Measurements from ENCODE around the gene NRG4.

Gene NRG4

GRCh38 chr15:75929799-75930565 lies 82.2 kb downstream of the NRG4 start:
- in situ Hi-C loops (cut with HindIII; ENCODE audit: low sequenced_read_pairs): no loop called here
- H3K4me3 ChIP-seq (ENCODE audit: low read depth, low read length): no peak overlapping the region
- TF ChIP-seq CTCF (IDR thresholded peaks at IDR 0.05; ENCODE audit: low read depth, low read length): no peak
- DNase-seq (ENCODE audit: low read depth, low spot score): no peak

GRCh38 chr15:75928680-75929608 lies 83.3 kb downstream of the NRG4 start:
- DNase-seq (ENCODE audit: low read depth, low spot score): peak; percentile 38
- in situ Hi-C loops (cut with HindIII; ENCODE audit: low sequenced_read_pairs): no loop called here
- peak; percentile 62 for TF ChIP-seq CTCF (IDR thresholded peaks at IDR 0.05; ENCODE audit: low read depth, low read length)
- H3K4me3 ChIP-seq (ENCODE audit: low read depth, low read length): no peak overlapping the region

- in situ Hi-C loops (cut with HindIII; ENCODE audit: low sequenced_read_pairs): no loop called here
- H3K4me3 ChIP-seq (ENCODE audit: low read depth, low read length): no peak overlapping the region
- no peak for DNase-seq (ENCODE audit: low read depth, low spot score)
- TF ChIP-seq CTCF (IDR thresholded peaks at IDR 0.05; ENCODE audit: low read depth, low read length): no peak
Observed at GRCh38 chr15:75927601-75928000, 84.6 kb downstream of the NRG4 start.

GRCh38 chr15:75926931-75927330 lies 85.3 kb downstream of the NRG4 start:
- no peak overlapping the region for H3K4me3 ChIP-seq (ENCODE audit: low read depth, low read length)
- no peak for DNase-seq (ENCODE audit: low read depth, low spot score)
- in situ Hi-C loops (cut with HindIII; ENCODE audit: low sequenced_read_pairs): no loop called here
- no peak for TF ChIP-seq CTCF (IDR thresholded peaks at IDR 0.05; ENCODE audit: low read depth, low read length)

- in situ Hi-C loops (cut with HindIII; ENCODE audit: low sequenced_read_pairs): no loop called here
- DNase-seq (ENCODE audit: low read depth, low spot score): no peak
- no peak overlapping the region for H3K4me3 ChIP-seq (ENCODE audit: low read depth, low read length)
- no peak for TF ChIP-seq CTCF (IDR thresholded peaks at IDR 0.05; ENCODE audit: low read depth, low read length)
Observed at GRCh38 chr15:75925440-75925839, 86.8 kb downstream of the NRG4 start.

GRCh38 chr15:75924576-75924975 lies 87.6 kb downstream of the NRG4 start:
- no peak overlapping the region for H3K4me3 ChIP-seq (ENCODE audit: low read depth, low read length)
- in situ Hi-C loops (cut with HindIII; ENCODE audit: low sequenced_read_pairs): no loop called here
- no peak for DNase-seq (ENCODE audit: low read depth, low spot score)
- TF ChIP-seq CTCF (IDR thresholded peaks at IDR 0.05; ENCODE audit: low read depth, low read length): no peak

Data from astrocyte of the spinal cord (primary cell).